ENCODE measurements around the gene CAMTA2.
"Not testable (repeated sequence)": the region's sequence is repeated elsewhere in the genome, so short reads cannot be mapped to it uniquely, and the experiment has no call there.

Gene CAMTA2

GRCh38 chr17:4945944-4946280, 41.6 kb downstream of the CAMTA2 start:
- DNase-seq = no peak

- DNase-seq = peak; percentile 97
Observed at GRCh38 chr17:4945176-4945943, 42.1 kb downstream of the CAMTA2 start.

- no peak for DNase-seq
Observed at GRCh38 chr17:4944554-4945175, 42.8 kb downstream of the CAMTA2 start.

GRCh38 chr17:4944163-4944553, 43.3 kb downstream of the CAMTA2 start:
- DNase-seq = no peak

GRCh38 chr17:4942760-4943508, 44.5 kb downstream of the CAMTA2 start:
- no peak for DNase-seq

GRCh38 chr17:4941319-4941610, 46.2 kb downstream of the CAMTA2 start:
- no peak for DNase-seq

GRCh38 chr17:4940555-4941318, 46.7 kb downstream of the CAMTA2 start:
- DNase-seq = peak; percentile 39

- peak; percentile 100 for DNase-seq
Observed at GRCh38 chr17:4939796-4940554, 47.5 kb downstream of the CAMTA2 start, which contains the start of the genes RNF167 and SLC25A11. TSS of gene RNF167 (plus strand) at chr17:4940268. CDS start at chr17:4940910, 642 bp downstream. TSS of gene SLC25A11 (minus strand) at chr17:4940046. CDS start at chr17:4939910, 136 bp downstream.

GRCh38 chr17:4939546-4939795, 48.0 kb downstream of the CAMTA2 start:
- DNase-seq = no peak

- DNase-seq = no peak
Observed at GRCh38 chr17:4938688-4939545, 48.6 kb downstream of the CAMTA2 start.

GRCh38 chr17:4938069-4938491, 49.4 kb downstream of the CAMTA2 start:
- DNase-seq = no peak

GRCh38 chr17:4937553-4937952, 49.9 kb downstream of the CAMTA2 start:
- DNase-seq = no peak

- no peak for DNase-seq
Observed at GRCh38 chr17:4936436-4936835, 51.0 kb downstream of the CAMTA2 start.

- no peak for DNase-seq
Observed at GRCh38 chr17:4935650-4936049, 51.8 kb downstream of the CAMTA2 start.

- peak; percentile 58 for DNase-seq
Observed at GRCh38 chr17:4934173-4934979, 53.1 kb downstream of the CAMTA2 start.

- no peak for DNase-seq
Observed at GRCh38 chr17:4933646-4934045, 53.8 kb downstream of the CAMTA2 start.

- DNase-seq = no peak
Observed at GRCh38 chr17:4932756-4933155, 54.7 kb downstream of the CAMTA2 start.

- DNase-seq = no peak
Observed at GRCh38 chr17:4931963-4932362, 55.5 kb downstream of the CAMTA2 start, which contains the start of gene GP1BA. TSS of gene GP1BA (plus strand) at chr17:4932277. CDS start at chr17:4932605, 328 bp downstream.

- no peak for DNase-seq
Observed at GRCh38 chr17:4928881-4929280, 58.6 kb downstream of the CAMTA2 start.

GRCh38 chr17:4926577-4927335, 60.7 kb downstream of the CAMTA2 start:
- DNase-seq = not testable (repeated sequence)
